Measurements from ENCODE around the gene MTARC2. TPM values are rescaled to one million over a fixed set of nuclear protein-coding genes. Genes with fewer than 3 reads are reported as not detected.

The MTARC2 gene
- polyA plus RNA-seq, 1 donor (not counting 4 experiments of a cell fraction or from before 2014, with no cell fraction given), result 0.75 TPM

DNA sequence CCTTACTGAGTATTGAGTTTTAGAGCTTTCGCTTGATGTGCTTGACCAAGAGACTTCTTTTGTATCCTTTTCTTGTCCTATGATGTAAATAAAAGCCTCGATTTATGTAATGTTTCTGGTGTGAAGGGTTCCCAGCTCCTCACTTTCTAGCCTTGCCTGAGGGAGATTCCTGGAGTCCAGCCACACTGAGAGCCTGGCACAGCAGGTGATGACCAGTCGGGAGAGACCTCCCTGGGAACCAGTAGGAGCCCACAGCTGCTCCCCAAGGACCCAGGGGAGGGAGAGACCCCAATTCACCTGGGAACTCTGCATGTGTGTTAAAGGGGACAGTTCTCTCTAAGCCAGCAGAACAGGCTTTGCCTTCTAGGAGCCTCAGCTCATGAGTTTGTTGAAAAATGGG, 49.1 kb upstream of the MTARC2 start:
- no peak for FAIRE-seq
- Histone ChIP-seq H3K27me3 (ENCODE audit: control insufficient read depth, extremely low read depth, insufficient read depth, low read length) (peaks cover 5% of the 10 kb centered on the region), H3K9ac (ENCODE audit: control insufficient read depth, extremely low read depth, insufficient read depth, low read length) (no peak overlapping the region), H3K9me1 (ENCODE audit: control insufficient read depth, extremely low read depth, insufficient read depth, low read length) (no peaks in the 10 kb centered on the region), H2AFZ (ENCODE audit: control insufficient read depth, low read length) (no peak overlapping the region), H3K4me1 (ENCODE audit: control insufficient read depth, extremely low read depth, insufficient read depth, low read length) (no peaks in the 10 kb centered on the region), H3K27ac (ENCODE audit: control insufficient read depth, insufficient read depth, low read length) (no peak overlapping the region), H3K36me3 (ENCODE audit: control insufficient read depth in 2 of 2, extremely low read depth in 1 of 2, insufficient read depth in 2 of 2, low read length in 2 of 2) (no peaks in the 10 kb centered on the region), H3K4me3 (ENCODE audit: control insufficient read depth in 2 of 3, extremely low read depth in 1 of 3, insufficient read depth in 2 of 3, low read depth in 1 of 3, low read length in 3 of 3) (no peak overlapping the region), H4K20me1 (ENCODE audit: control insufficient read depth, extremely low read depth, insufficient read depth, low read length) (no peaks in the 10 kb centered on the region), H3K79me2 (ENCODE audit: control insufficient read depth, insufficient read depth, low read length) (no peaks in the 10 kb centered on the region), H3K4me2 (ENCODE audit: control insufficient read depth, extremely low read depth, insufficient read depth, low read depth, low read length) (no peak overlapping the region), H3K9me3 (ENCODE audit: control insufficient read depth, low read depth, low read length) (no peaks in the 10 kb centered on the region)
- no peak for TF ChIP-seq EZH2 (IDR thresholded peaks at IDR 0.05; ENCODE audit: low read length)
- TF ChIP-seq, protein P1, sequence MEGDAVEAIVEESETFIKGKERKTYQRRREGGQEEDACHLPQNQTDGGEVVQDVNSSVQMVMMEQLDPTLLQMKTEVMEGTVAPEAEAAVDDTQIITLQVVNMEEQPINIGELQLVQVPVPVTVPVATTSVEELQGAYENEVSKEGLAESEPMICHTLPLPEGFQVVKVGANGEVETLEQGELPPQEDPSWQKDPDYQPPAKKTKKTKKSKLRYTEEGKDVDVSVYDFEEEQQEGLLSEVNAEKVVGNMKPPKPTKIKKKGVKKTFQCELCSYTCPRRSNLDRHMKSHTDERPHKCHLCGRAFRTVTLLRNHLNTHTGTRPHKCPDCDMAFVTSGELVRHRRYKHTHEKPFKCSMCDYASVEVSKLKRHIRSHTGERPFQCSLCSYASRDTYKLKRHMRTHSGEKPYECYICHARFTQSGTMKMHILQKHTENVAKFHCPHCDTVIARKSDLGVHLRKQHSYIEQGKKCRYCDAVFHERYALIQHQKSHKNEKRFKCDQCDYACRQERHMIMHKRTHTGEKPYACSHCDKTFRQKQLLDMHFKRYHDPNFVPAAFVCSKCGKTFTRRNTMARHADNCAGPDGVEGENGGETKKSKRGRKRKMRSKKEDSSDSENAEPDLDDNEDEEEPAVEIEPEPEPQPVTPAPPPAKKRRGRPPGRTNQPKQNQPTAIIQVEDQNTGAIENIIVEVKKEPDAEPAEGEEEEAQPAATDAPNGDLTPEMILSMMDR (optimal IDR thresholded peaks at IDR 0.05 in 1 of 3, IDR thresholded peaks at IDR 0.05 in 1 of 3, conservative IDR thresholded peaks at IDR 0.05 in 1 of 3; ENCODE audit: extremely low read depth in 1 of 3, insufficient read depth in 2 of 3, low read length in 3 of 3), result no peak
- dilution Hi-C loops (cut with MboI; ENCODE audit: extremely low pct_ligation_motif_present, low sequenced_read_pairs), result no loop called here
- DNase-seq (ENCODE audit: low read depth, low spot score), result no peak

DNA sequence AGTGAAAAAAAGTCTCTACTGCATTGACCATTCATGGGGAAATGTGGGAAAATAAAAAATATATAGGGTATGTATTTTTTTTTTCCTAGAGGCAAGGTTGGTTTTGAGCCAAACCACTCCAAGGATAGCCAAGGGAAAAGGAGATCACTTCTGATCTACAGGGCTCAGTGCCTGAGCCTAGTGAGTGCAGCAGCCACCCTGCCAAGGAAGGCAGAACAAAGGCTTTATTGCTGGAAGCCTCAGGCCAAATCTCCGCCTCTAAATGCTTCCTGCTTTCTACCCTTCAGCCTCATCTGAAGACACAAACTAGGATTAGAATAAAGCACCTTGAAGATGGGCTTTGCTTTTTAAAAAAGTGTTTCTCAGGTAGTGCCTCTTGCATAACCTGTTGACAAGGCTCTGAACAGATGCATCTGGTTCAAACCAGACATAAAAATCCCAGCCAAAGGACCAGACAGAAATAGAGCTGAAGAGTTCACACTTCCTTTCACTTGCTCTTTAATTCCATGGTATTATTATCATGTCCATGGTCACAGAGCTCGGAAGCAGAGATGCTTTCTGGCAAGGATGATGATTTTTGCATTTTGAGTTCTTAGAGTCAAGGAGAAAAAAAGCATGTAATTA, 47.5 kb upstream of the MTARC2 start:
- Histone ChIP-seq H3K27me3 (ENCODE audit: control insufficient read depth, extremely low read depth, insufficient read depth, low read length) (peaks cover 5% of the 10 kb centered on the region), H3K9me3 (ENCODE audit: control insufficient read depth, low read depth, low read length) (no peaks in the 10 kb centered on the region), H2AFZ (ENCODE audit: control insufficient read depth, low read length) (no peak overlapping the region), H3K4me1 (ENCODE audit: control insufficient read depth, extremely low read depth, insufficient read depth, low read length) (no peaks in the 10 kb centered on the region), H3K9me1 (ENCODE audit: control insufficient read depth, extremely low read depth, insufficient read depth, low read length) (no peaks in the 10 kb centered on the region), H3K79me2 (ENCODE audit: control insufficient read depth, insufficient read depth, low read length) (no peaks in the 10 kb centered on the region), H3K9ac (ENCODE audit: control insufficient read depth, extremely low read depth, insufficient read depth, low read length) (no peak overlapping the region), H3K36me3 (ENCODE audit: control insufficient read depth in 2 of 2, extremely low read depth in 1 of 2, insufficient read depth in 2 of 2, low read length in 2 of 2) (no peaks in the 10 kb centered on the region), H3K4me2 (ENCODE audit: control insufficient read depth, extremely low read depth, insufficient read depth, low read depth, low read length) (no peak overlapping the region), H3K4me3 (ENCODE audit: control insufficient read depth in 2 of 3, extremely low read depth in 1 of 3, insufficient read depth in 2 of 3, low read depth in 1 of 3, low read length in 3 of 3) (no peak overlapping the region), H3K27ac (ENCODE audit: control insufficient read depth, insufficient read depth, low read length) (no peak overlapping the region), H4K20me1 (ENCODE audit: control insufficient read depth, extremely low read depth, insufficient read depth, low read length) (no peaks in the 10 kb centered on the region)
- TF ChIP-seq EZH2 (IDR thresholded peaks at IDR 0.05; ENCODE audit: low read length), result no peak
- TF ChIP-seq, protein P1 (optimal IDR thresholded peaks at IDR 0.05 in 1 of 3, IDR thresholded peaks at IDR 0.05 in 1 of 3, conservative IDR thresholded peaks at IDR 0.05 in 1 of 3; ENCODE audit: extremely low read depth in 1 of 3, insufficient read depth in 2 of 3, low read length in 3 of 3), result no peak
- no peak for FAIRE-seq
- dilution Hi-C loops (cut with MboI; ENCODE audit: extremely low pct_ligation_motif_present, low sequenced_read_pairs), result no loop called here
- DNase-seq (ENCODE audit: low read depth, low spot score), result no peak

Data from keratinocyte (primary cell).